ENCODE data around the gene THAP10. TPM values are rescaled to one million over a fixed set of nuclear protein-coding genes. Genes with fewer than 3 reads are reported as not detected.

The THAP10 gene
- total RNA-seq, 1 experiment from 2014 or later, result 2.6 TPM

GRCh38 chr15:70833422-70833821 lies 58.8 kb downstream of the THAP10 start (continued):
- TF ChIP-seq, protein P1, sequence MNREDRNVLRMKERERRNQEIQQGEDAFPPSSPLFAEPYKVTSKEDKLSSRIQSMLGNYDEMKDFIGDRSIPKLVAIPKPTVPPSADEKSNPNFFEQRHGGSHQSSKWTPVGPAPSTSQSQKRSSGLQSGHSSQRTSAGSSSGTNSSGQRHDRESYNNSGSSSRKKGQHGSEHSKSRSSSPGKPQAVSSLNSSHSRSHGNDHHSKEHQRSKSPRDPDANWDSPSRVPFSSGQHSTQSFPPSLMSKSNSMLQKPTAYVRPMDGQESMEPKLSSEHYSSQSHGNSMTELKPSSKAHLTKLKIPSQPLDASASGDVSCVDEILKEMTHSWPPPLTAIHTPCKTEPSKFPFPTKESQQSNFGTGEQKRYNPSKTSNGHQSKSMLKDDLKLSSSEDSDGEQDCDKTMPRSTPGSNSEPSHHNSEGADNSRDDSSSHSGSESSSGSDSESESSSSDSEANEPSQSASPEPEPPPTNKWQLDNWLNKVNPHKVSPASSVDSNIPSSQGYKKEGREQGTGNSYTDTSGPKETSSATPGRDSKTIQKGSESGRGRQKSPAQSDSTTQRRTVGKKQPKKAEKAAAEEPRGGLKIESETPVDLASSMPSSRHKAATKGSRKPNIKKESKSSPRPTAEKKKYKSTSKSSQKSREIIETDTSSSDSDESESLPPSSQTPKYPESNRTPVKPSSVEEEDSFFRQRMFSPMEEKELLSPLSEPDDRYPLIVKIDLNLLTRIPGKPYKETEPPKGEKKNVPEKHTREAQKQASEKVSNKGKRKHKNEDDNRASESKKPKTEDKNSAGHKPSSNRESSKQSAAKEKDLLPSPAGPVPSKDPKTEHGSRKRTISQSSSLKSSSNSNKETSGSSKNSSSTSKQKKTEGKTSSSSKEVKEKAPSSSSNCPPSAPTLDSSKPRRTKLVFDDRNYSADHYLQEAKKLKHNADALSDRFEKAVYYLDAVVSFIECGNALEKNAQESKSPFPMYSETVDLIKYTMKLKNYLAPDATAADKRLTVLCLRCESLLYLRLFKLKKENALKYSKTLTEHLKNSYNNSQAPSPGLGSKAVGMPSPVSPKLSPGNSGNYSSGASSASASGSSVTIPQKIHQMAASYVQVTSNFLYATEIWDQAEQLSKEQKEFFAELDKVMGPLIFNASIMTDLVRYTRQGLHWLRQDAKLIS (CRISPR knock-in tag; IDR thresholded peaks at IDR 0.05; ENCODE audit: borderline replicate concordance), result no peak
- no peak for TF ChIP-seq JAZF1 (CRISPR knock-in tag; IDR thresholded peaks at IDR 0.05)
- no peak for TF ChIP-seq SMAD3 (CRISPR knock-in tag; IDR thresholded peaks at IDR 0.05; ENCODE audit: borderline replicate concordance)
- no peak for TF ChIP-seq SOX15 (CRISPR knock-in tag; IDR thresholded peaks at IDR 0.05)
- TF ChIP-seq, protein P2, sequence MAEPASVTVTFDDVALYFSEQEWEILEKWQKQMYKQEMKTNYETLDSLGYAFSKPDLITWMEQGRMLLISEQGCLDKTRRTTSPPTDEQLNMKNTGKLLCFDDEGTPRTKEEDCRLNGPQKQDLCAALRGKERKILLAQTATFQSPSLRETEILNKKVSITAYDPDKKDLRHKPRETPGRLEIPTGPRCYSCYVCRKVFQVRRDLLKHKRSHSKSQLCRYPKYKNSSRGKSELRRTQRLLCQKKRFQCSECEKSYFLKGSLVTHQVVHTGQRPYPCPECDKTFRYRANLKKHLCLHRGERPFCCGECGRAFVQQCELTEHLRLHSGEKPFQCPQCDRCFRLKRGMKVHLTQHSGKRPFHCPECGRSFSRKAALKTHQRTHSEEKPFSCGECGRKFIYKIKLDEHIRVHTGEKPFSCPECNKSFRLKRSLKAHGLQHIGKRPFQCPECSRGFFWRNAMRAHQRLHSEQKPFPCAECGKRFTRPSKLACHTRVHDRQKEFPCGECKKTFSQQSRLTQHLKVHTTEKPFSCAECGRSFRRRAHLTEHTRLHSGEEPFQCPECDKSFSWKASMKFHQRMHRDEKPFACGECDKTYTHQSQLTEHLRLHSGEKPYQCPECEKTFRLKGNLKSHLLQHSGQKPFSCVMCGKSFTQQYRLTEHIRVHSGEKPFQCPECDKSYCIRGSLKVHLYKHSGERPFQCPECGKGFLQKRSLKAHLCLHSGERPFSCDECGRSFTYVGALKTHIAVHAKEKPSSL (CRISPR knock-in tag; conservative IDR thresholded peaks at IDR 0.05), result no peak
- no peak for TF ChIP-seq NFATC4 (CRISPR knock-in tag; IDR thresholded peaks at IDR 0.05)
- TF ChIP-seq ZNF138 (CRISPR knock-in tag; conservative IDR thresholded peaks at IDR 0.05), result no peak
- no peak for TF ChIP-seq KAT7 (CRISPR knock-in tag; IDR thresholded peaks at IDR 0.05; ENCODE audit: borderline replicate concordance)
- TF ChIP-seq NR2C2 (CRISPR knock-in tag; IDR thresholded peaks at IDR 0.05), result no peak

DNA sequence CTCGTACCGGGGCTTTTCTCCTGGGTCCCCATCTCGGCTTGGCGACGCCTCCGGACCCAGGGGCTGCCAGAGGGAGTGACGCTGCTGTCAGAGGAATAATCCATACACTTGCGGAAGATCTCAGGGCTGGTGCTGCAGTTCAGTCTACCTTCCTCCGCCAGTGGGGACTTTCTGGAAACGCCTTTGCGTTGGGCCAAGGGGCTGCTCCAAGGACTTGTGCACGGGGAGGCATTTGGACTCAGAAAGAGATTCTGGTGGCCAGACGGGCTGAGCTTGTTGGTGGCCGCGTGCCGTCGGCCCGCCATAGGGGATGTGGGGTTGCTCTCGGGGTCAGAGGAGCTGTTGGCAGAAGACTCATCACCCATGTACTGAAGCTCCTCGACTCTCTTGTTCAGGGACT lies 60.1 kb downstream of the THAP10 start:
- H3K9me3 Mint-ChIP-seq, result peaks cover 10% of the 10 kb centered on the region
- CTCF ChIA-PET, result interaction anchor here (0.9 kb wide), 1 partner anchor 110 kb away, joined by 3 read pairs; no protein-coding TSS in a partner anchor
- peaks cover 42% of the 10 kb centered on the region for H3K36me3 Mint-ChIP-seq
- DNase-seq (ENCODE audit: low spot score) (no peak), ATAC-seq (no peak)
- H3K27me3 Mint-ChIP-seq (ENCODE audit: low read depth), result no peaks in the 10 kb centered on the region
- H3K4me3 Mint-ChIP-seq, result no peak overlapping the region
- POLR2A ChIA-PET, result no interaction called here
- H3K4me1 Mint-ChIP-seq, result peaks cover 18% of the 10 kb centered on the region
- H3K27ac Mint-ChIP-seq, result no peak overlapping the region
- TF ChIP-seq MXD4 (CRISPR knock-in tag; IDR thresholded peaks at IDR 0.05; ENCODE audit: borderline replicate concordance) (no peak), CTCF (IDR thresholded peaks at IDR 0.05) (no peak), ZNF121 (CRISPR knock-in tag; IDR thresholded peaks at IDR 0.05) (no peak), FOXK1 (CRISPR knock-in tag; IDR thresholded peaks at IDR 0.05) (no peak), JAZF1 (CRISPR knock-in tag; IDR thresholded peaks at IDR 0.05) (no peak), ZNF263 (CRISPR knock-in tag; IDR thresholded peaks at IDR 0.05; ENCODE audit: low read depth) (no peak), OVOL2 (CRISPR knock-in tag; IDR thresholded peaks at IDR 0.05; ENCODE audit: borderline replicate concordance) (no peak), HMGA2 (CRISPR knock-in tag; IDR thresholded peaks at IDR 0.05) (no peak), KAT7 (CRISPR knock-in tag; IDR thresholded peaks at IDR 0.05; ENCODE audit: borderline replicate concordance) (no peak), ATF2 (CRISPR knock-in tag; IDR thresholded peaks at IDR 0.05; ENCODE audit: borderline replicate concordance, low read depth) (no peak)
- TF ChIP-seq, protein P1 (CRISPR knock-in tag; IDR thresholded peaks at IDR 0.05; ENCODE audit: borderline replicate concordance), result no peak
- TF ChIP-seq, protein P3, sequence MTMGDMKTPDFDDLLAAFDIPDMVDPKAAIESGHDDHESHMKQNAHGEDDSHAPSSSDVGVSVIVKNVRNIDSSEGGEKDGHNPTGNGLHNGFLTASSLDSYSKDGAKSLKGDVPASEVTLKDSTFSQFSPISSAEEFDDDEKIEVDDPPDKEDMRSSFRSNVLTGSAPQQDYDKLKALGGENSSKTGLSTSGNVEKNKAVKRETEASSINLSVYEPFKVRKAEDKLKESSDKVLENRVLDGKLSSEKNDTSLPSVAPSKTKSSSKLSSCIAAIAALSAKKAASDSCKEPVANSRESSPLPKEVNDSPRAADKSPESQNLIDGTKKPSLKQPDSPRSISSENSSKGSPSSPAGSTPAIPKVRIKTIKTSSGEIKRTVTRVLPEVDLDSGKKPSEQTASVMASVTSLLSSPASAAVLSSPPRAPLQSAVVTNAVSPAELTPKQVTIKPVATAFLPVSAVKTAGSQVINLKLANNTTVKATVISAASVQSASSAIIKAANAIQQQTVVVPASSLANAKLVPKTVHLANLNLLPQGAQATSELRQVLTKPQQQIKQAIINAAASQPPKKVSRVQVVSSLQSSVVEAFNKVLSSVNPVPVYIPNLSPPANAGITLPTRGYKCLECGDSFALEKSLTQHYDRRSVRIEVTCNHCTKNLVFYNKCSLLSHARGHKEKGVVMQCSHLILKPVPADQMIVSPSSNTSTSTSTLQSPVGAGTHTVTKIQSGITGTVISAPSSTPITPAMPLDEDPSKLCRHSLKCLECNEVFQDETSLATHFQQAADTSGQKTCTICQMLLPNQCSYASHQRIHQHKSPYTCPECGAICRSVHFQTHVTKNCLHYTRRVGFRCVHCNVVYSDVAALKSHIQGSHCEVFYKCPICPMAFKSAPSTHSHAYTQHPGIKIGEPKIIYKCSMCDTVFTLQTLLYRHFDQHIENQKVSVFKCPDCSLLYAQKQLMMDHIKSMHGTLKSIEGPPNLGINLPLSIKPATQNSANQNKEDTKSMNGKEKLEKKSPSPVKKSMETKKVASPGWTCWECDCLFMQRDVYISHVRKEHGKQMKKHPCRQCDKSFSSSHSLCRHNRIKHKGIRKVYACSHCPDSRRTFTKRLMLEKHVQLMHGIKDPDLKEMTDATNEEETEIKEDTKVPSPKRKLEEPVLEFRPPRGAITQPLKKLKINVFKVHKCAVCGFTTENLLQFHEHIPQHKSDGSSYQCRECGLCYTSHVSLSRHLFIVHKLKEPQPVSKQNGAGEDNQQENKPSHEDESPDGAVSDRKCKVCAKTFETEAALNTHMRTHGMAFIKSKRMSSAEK (CRISPR knock-in tag; IDR thresholded peaks at IDR 0.05; ENCODE audit: borderline replicate concordance), result no peak

Data from WTC11 (cell line).